GM23338 (cell line): ENCODE results near the gene SF3A1. TPM values are rescaled to one million over a fixed set of nuclear protein-coding genes. Genes with fewer than 3 reads are reported as not detected.

ENCODE experiments used
- ATAC-seq: fragments of 200-7000 bp; cut with Tn5 transposase; 3 replicates; pipeline ENCODE4 v1.9.1; 2020
- DNase-seq: peaks from one replicate; pipeline ENCODE4 v3.0.0-alpha.2; 2015; ENCODE audit warnings: low spot score
- H2AFZ ChIP-seq: fragments of 200-600 bp; sonication (generic); 2 replicates; pipeline ENCODE4 v1.8.0; 2016; ENCODE audit warnings: antibody characterized with exemption, mild to moderate bottlenecking, moderate library complexity
- H3F3A ChIP-seq: fragments of 200-600 bp; sonication (generic); replicated peaks from 2 replicates; pipeline ENCODE4 v1.8.0; 2017; ENCODE audit warnings: antibody characterized with exemption, mixed run types, low read depth
- H3K27ac ChIP-seq: fragments of 200-600 bp; sonication (generic); 2 replicates; pipeline ENCODE4 v1.6.1; 2016; ENCODE audit warnings: low read depth
- H3K27me3 ChIP-seq: fragments of 200-600 bp; sonication (generic); 2 replicates; pipeline ENCODE4 v1.8.0; 2016; ENCODE audit warnings: mild to moderate bottlenecking, mixed run types, moderate library complexity; ENCODE audit not compliant: insufficient read depth
- H3K36me3 ChIP-seq: fragments of 200-600 bp; sonication (generic); 2 replicates; pipeline ENCODE4 v1.8.0; 2016; ENCODE audit warnings: mild to moderate bottlenecking; ENCODE audit not compliant: insufficient read depth
- H3K4me1 ChIP-seq: fragments of 200-600 bp; sonication (generic); 2 replicates; pipeline ENCODE4 v1.8.0; 2016; ENCODE audit warnings: mild to moderate bottlenecking, moderate library complexity; ENCODE audit not compliant: insufficient read depth
- H3K4me2 ChIP-seq: fragments of 200-600 bp; sonication (generic); 2 replicates; pipeline ENCODE4 v1.7.1; 2017; ENCODE audit warnings: mixed run types
- H3K4me3 ChIP-seq: fragments of 200-600 bp; sonication (generic); 2 replicates; pipeline ENCODE4 v1.6.1; 2016; ENCODE audit warnings: mixed run types
- H3K79me2 ChIP-seq: fragments of 200-600 bp; sonication (generic); replicated peaks from 2 replicates; pipeline ENCODE4 v1.8.0; 2017; ENCODE audit warnings: mild to moderate bottlenecking; ENCODE audit not compliant: insufficient read depth
- H3K9me2 ChIP-seq: fragments of 200-600 bp; sonication (generic); 2 replicates; pipeline ENCODE4 v1.8.0; 2017; ENCODE audit not compliant: insufficient read depth
- H4K20me1 ChIP-seq: fragments of 200-600 bp; sonication (generic); replicated peaks from 2 replicates; pipeline ENCODE4 v1.8.0; 2017; ENCODE audit warnings: mild to moderate bottlenecking; ENCODE audit not compliant: insufficient read depth
- H3K27ac Mint-ChIP-seq: 2 replicates; pipeline ENCODE4 v1.8.0; 2020; ENCODE audit warnings: inconsistent platforms, mild to moderate bottlenecking, moderate library complexity, mixed read lengths
- H3K27me3 Mint-ChIP-seq: 3 replicates; pipeline ENCODE4 v1.8.0; 2022; ENCODE audit warnings: low read depth, mild to moderate bottlenecking, moderate library complexity, mixed read lengths, inconsistent platforms; ENCODE audit not compliant: insufficient read depth, poor library complexity
- H3K36me3 Mint-ChIP-seq: 3 replicates; pipeline ENCODE4 v1.8.0; 2021; ENCODE audit warnings: low read depth, mild to moderate bottlenecking, inconsistent platforms, moderate library complexity, mixed read lengths
- H3K4me1 Mint-ChIP-seq: 3 replicates; pipeline ENCODE4 v1.8.0; 2020; ENCODE audit warnings: mild to moderate bottlenecking, inconsistent platforms, mixed read lengths
- H3K4me3 Mint-ChIP-seq: 3 replicates; pipeline ENCODE4 v1.8.0; 2021; ENCODE audit warnings: moderate library complexity, mild to moderate bottlenecking, inconsistent platforms, mixed read lengths
- H3K9me3 Mint-ChIP-seq: 3 replicates; pipeline ENCODE4 v1.8.0; 2020; ENCODE audit warnings: moderate library complexity, mild to moderate bottlenecking, inconsistent platforms, mixed read lengths
- CREB1 ChIP-seq: fragments of 250-450 bp; sonication (Bioruptor Pico); IDR thresholded peaks from 2 replicates; pipeline ENCODE4 v1.5.0; 2020; ENCODE audit warnings: low read depth, mild to moderate bottlenecking, moderate library complexity
- EZH2phosphoT487 ChIP-seq: fragments of 200-600 bp; sonication (generic); IDR thresholded peaks from one replicate; pipeline ENCODE4 v1.8.1; 2018; ENCODE audit warnings: antibody characterized with exemption; ENCODE audit not compliant: unreplicated experiment
- JUNB ChIP-seq: IDR thresholded peaks from one replicate; pipeline ENCODE4 v1.6.1; 2016; ENCODE audit warnings: antibody characterized with exemption; ENCODE audit not compliant: unreplicated experiment
- NANOG ChIP-seq: IDR thresholded peaks from 2 replicates; pipeline ENCODE4 v1.6.1; 2016; ENCODE audit warnings: antibody characterized with exemption, borderline replicate concordance
- POLR2AphosphoS5 ChIP-seq: IDR thresholded peaks from 2 replicates; pipeline ENCODE4 v1.6.1; 2016; ENCODE audit warnings: antibody characterized with exemption, low read depth
- REST ChIP-seq: IDR thresholded peaks from one replicate; pipeline ENCODE4 v1.6.1; 2018; ENCODE audit warnings: antibody characterized with exemption; ENCODE audit not compliant: unreplicated experiment
- STAT1 ChIP-seq: IDR thresholded peaks from one replicate; pipeline ENCODE4 v1.6.1; 2016; ENCODE audit warnings: antibody characterized with exemption; ENCODE audit not compliant: unreplicated experiment
- ZNF114 ChIP-seq: fragments of 250-450 bp; sonication (Bioruptor Pico); IDR thresholded peaks from 2 replicates; pipeline ENCODE4 v1.5.0; 2020; ENCODE audit warnings: mild to moderate bottlenecking, moderate library complexity
- polyA plus RNA-seq: library from polyadenylated mRNA; unstranded; fragments of >200 nt; fragmentation: Nextera tagmentation; extraction: Ambion mirVana; gene quantifications from 2 replicates; pipeline ENCODE4 v1.2.1, GENCODE V29; 2016
- total RNA-seq: library from RNA; depleted of rRNA; stranded (reverse); fragments of >200 nt; shearing (Covaris generic); gene quantifications from 2 replicates; pipeline ENCODE4 v1.2.3, GENCODE V29; 2014
- TF ChIP-seq, protein P1 (sequence below): IDR thresholded peaks from 2 replicates; pipeline ENCODE4 v1.6.1; 2016; ENCODE audit warnings: antibody characterized with exemption
- TF ChIP-seq, protein P2 (sequence below), 2 experiments: fragments of 200-600 bp in 1 of 2; sonication (generic) in 1 of 2; conservative IDR thresholded peaks; 2 replicates each; pipeline versions ENCODE4 v1.5.1 to v1.6.1; 2016 to 2017; ENCODE audit warnings: antibody characterized with exemption in 2 of 2, low read depth in 2 of 2, mild to moderate bottlenecking in 2 of 2, moderate library complexity in 1 of 2

Gene SF3A1
- total and polyA plus RNA-seq, 2 experiments from 2014 or later, result 107 to 108 TPM

GRCh38 chr22:30312053-30312452, 44.6 kb downstream of the SF3A1 start:
- Histone ChIP-seq H3K36me3 (no peaks in the 10 kb centered on the region), H3F3A (no peaks in the 10 kb centered on the region), H3K4me3 (no peak overlapping the region), H3K4me1 (peaks cover 4% of the 10 kb centered on the region; the same call in 1 of the 2 replicates), H3K27me3 (no peaks in the 10 kb centered on the region), H2AFZ (no peak overlapping the region), H3K79me2 (no peaks in the 10 kb centered on the region), H3K27ac (no peak overlapping the region), H3K4me2 (no peak overlapping the region), H3K9me2 (no peaks in the 10 kb centered on the region), H4K20me1 (peaks cover 3% of the 10 kb centered on the region)
- no peaks in the 10 kb centered on the region for H3K36me3 Mint-ChIP-seq
- H3K9me3 Mint-ChIP-seq, result no peaks in the 10 kb centered on the region
- ATAC-seq (no peak), DNase-seq (no peak)
- no peak for TF ChIP-seq ZNF114 (CRISPR knock-in tag)
- TF ChIP-seq, protein P1, sequence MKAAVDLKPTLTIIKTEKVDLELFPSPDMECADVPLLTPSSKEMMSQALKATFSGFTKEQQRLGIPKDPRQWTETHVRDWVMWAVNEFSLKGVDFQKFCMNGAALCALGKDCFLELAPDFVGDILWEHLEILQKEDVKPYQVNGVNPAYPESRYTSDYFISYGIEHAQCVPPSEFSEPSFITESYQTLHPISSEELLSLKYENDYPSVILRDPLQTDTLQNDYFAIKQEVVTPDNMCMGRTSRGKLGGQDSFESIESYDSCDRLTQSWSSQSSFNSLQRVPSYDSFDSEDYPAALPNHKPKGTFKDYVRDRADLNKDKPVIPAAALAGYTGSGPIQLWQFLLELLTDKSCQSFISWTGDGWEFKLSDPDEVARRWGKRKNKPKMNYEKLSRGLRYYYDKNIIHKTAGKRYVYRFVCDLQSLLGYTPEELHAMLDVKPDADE, result no peak
- peaks cover 3% of the 10 kb centered on the region for H3K27me3 Mint-ChIP-seq
- H3K27ac Mint-ChIP-seq, result no peak overlapping the region
- H3K4me1 Mint-ChIP-seq, result peaks cover 11% of the 10 kb centered on the region
- no peak overlapping the region for H3K4me3 Mint-ChIP-seq

DNA sequence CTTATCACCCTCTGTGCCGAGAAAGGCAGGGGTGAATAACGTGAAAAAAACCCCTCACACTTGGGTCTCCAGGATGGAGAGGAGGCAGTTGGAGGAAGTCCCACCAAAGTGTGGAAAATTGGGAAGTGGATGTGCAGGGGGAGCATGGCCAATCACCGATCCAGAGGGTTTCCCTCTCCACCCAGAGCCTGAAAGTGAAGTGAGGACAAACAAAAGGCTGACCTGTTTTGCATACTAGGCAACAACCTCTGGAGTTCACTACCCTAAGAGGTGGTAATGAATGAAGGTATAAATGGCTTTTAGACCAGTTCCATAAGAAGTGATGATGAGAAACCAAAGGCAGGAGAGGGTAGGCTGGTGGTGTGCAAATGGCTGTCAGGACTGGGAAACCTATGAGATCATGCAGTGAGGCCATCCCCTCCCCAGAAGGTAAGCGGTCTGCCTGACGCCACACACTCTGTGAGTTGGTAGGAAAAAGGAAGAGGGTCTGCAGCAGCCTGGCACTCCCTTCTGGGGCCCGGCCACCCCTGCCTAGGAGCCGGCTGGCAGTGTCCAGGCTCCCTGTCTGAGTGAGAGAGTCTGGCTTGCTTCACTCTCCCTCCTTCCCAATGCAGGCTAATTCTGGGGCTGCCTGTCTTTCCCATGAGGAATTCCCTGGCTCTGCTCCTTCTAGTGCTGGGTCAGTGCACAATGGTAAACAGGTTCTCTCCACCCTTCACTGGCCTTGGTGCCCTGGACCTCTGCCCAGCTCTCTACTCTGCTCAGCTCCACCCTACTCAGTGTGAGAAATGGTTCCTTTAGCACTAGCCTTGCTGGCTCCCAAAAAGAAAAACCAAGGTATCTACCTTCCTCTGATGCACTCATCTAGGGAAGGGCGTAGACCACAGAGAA, 45.6 kb downstream of the SF3A1 start:
- DNase-seq (no peak), ATAC-seq (peak; percentile 54)
- Histone ChIP-seq H3K9me2 (no peaks in the 10 kb centered on the region), H3K4me3 (no peak overlapping the region), H4K20me1 (peaks cover 3% of the 10 kb centered on the region), H3F3A (no peaks in the 10 kb centered on the region), H3K4me2 (0 out of 2 replicates have a peak overlapping the region, but pooled peaks have one; percentile 6), H3K27me3 (no peaks in the 10 kb centered on the region), H3K27ac (no peak overlapping the region), H3K36me3 (no peaks in the 10 kb centered on the region), H3K79me2 (no peaks in the 10 kb centered on the region), H3K4me1 (peaks cover 4% of the 10 kb centered on the region; the same call in 1 of the 2 replicates), H2AFZ (no peak overlapping the region)
- no peaks in the 10 kb centered on the region for H3K36me3 Mint-ChIP-seq
- H3K27me3 Mint-ChIP-seq, result peaks cover 3% of the 10 kb centered on the region
- H3K9me3 Mint-ChIP-seq, result no peaks in the 10 kb centered on the region
- no peak overlapping the region for H3K4me3 Mint-ChIP-seq
- peaks cover 11% of the 10 kb centered on the region for H3K4me1 Mint-ChIP-seq
- H3K27ac Mint-ChIP-seq, result no peak overlapping the region
- TF ChIP-seq EZH2phosphoT487 (no peak), CREB1 (CRISPR knock-in tag) (no peak), REST (no peak), NANOG (no peak), POLR2AphosphoS5 (no peak), JUNB (no peak), STAT1 (no peak), ZNF114 (CRISPR knock-in tag) (no peak)
- TF ChIP-seq, protein P1, result no peak
- TF ChIP-seq, protein P2, sequence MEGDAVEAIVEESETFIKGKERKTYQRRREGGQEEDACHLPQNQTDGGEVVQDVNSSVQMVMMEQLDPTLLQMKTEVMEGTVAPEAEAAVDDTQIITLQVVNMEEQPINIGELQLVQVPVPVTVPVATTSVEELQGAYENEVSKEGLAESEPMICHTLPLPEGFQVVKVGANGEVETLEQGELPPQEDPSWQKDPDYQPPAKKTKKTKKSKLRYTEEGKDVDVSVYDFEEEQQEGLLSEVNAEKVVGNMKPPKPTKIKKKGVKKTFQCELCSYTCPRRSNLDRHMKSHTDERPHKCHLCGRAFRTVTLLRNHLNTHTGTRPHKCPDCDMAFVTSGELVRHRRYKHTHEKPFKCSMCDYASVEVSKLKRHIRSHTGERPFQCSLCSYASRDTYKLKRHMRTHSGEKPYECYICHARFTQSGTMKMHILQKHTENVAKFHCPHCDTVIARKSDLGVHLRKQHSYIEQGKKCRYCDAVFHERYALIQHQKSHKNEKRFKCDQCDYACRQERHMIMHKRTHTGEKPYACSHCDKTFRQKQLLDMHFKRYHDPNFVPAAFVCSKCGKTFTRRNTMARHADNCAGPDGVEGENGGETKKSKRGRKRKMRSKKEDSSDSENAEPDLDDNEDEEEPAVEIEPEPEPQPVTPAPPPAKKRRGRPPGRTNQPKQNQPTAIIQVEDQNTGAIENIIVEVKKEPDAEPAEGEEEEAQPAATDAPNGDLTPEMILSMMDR (conservative IDR thresholded peaks at IDR 0.05; ENCODE audit: low read depth in 2 of 2), result no peak
